Measurements from ENCODE around the gene CRB3. TPM values are rescaled to one million over a fixed set of nuclear protein-coding genes. Genes with fewer than 3 reads are reported as not detected.
A peak's percentile ranks its signal among the peaks of the same experiment; 100 is the strongest.

CRB3 gene
- total and polyA plus RNA-seq, 12 donors = 0.28 TPM; not detected in 11

DNA sequence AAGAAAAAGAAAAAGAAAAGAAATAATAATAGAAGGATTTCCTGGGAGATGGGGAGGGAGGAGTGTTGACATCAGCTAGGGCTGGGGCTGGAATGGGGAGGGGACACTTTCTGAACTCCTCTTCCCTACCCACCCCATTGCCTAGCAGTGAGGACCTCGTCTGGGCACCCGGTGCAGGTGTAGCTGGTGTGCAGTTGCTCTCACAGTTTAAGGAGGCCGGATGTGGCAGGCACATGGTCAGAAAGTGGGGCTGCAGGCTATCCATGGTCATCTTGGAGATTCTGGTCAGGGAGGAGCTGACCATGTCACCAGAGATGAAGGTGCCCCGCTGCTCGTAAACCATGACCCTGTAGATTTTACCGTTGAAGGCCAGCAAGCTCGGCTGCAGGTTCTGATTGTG is 46.5 kb downstream of the CRB3 start:
- DNase-seq (no peak), ATAC-seq (no peak)
- 81 to 93% methylated on average over 7 of the region's 7 CpGs for WGBS, 2 donors
- intact Hi-C loops (cut with DNase I) = loop anchor here in 4 of 10 donors (10.0 kb wide), 3 partner anchors 224 to 354 kb away; partner anchors contain the start of genes GPR108 (in 2 of the 4) and TRIP10 (in 2 of the 4)
- Histone ChIP-seq H3K36me3 (no peaks in the 10 kb centered on the region), H3K4me3 (no peak overlapping the region), H3K9me3 (no peaks in the 10 kb centered on the region), H3K27ac (no peak overlapping the region), H3K4me1 (no peaks in the 10 kb centered on the region), H3K27me3 (peaks cover 0 to 6% (median 0%) of the 10 kb centered on the region in 7 donors)
- TF ChIP-seq, protein P1, sequence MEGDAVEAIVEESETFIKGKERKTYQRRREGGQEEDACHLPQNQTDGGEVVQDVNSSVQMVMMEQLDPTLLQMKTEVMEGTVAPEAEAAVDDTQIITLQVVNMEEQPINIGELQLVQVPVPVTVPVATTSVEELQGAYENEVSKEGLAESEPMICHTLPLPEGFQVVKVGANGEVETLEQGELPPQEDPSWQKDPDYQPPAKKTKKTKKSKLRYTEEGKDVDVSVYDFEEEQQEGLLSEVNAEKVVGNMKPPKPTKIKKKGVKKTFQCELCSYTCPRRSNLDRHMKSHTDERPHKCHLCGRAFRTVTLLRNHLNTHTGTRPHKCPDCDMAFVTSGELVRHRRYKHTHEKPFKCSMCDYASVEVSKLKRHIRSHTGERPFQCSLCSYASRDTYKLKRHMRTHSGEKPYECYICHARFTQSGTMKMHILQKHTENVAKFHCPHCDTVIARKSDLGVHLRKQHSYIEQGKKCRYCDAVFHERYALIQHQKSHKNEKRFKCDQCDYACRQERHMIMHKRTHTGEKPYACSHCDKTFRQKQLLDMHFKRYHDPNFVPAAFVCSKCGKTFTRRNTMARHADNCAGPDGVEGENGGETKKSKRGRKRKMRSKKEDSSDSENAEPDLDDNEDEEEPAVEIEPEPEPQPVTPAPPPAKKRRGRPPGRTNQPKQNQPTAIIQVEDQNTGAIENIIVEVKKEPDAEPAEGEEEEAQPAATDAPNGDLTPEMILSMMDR (IDR thresholded peaks at IDR 0.05) = no peak

GRCh38 chr19:6514089-6514488 is 50.0 kb downstream of the CRB3 start:
- Histone ChIP-seq H3K4me3 (no peak overlapping the region), H3K4me1 (peaks cover 0 to 31% (median 12%) of the 10 kb centered on the region in 9 donors), H3K27ac (no peak overlapping the region), H3K9me3 (no peaks in the 10 kb centered on the region), H3K36me3 (no peaks in the 10 kb centered on the region), H3K27me3 (peaks cover 0 to 6% (median 0%) of the 10 kb centered on the region in 7 donors)
- intact Hi-C loops (cut with DNase I) = loop anchor here in 4 of 10 donors (10.0 kb wide), 3 partner anchors 221 to 351 kb away; partner anchors contain the start of genes GPR108 (in 2 of the 4) and TRIP10 (in 2 of the 4)
- no peak for ATAC-seq
- TF ChIP-seq, protein P1 (IDR thresholded peaks at IDR 0.05) = no peak
- whole genome bisulfite sequencing, 2 donors = 70 to 71% methylated on average over 9 of the region's 9 CpGs
- DNase-seq = no peak

GRCh38 chr19:6514926-6515544 is 51.0 kb downstream of the CRB3 start:
- intact Hi-C loops (cut with DNase I) = loop anchor here in 9 of 10 donors (5.0 to 10.0 kb wide), 6 partner anchors 117 to 350 kb away; partner anchors contain the start of genes GPR108 (in 3 of the 9) and TRIP10 (in 3 of the 9)
- no peak for ATAC-seq
- WGBS, 2 donors = 88 to 89% methylated on average over 15 of the region's 15 CpGs

DNA sequence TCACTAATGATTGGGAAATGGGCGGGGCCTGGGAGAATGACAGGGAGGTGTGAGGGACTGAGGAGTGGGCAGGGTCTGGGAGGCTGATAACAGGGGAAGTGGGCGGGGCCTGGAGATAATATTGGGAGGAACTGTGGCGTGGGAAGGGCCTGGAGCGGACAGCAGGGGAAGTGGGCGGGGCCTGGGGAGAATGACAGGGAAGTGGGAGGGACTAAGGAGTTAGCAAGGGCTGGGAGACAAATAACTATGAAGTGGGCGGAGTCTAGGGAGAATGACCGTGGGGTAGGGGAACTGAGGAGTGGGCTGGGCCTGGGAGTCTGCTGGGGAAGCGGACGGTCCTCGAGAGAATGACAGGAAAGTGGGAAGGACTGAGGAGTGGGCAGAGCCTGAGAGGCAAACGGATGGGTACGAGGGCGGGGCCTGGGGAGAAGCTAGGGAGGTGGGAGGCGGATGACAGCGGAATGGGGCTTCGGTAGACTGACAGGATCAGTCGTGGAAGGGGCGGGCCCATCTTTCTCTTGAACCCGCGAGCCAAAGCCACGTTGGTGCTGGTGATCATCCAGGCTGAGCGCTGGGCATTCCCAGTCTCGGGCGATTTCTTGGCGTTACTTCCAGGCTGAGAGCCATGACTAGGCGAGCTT is 52.1 kb downstream of the CRB3 start:
- 2% methylated on average over 21 to 26 of the region's 26 CpGs for WGBS, 2 donors
- ATAC-seq (peak; percentile 87 to 95 (median 90)), DNase-seq (peak; percentile 91 to 93)
- intact Hi-C loops (cut with DNase I) = loop anchor here (1.0 to 10.0 kb wide), 10 partner anchors 116 to 349 kb away; partner anchors contain the start of genes GPR108 (in 4 of the 10) and TRIP10 (in 3 of the 10)
- Histone ChIP-seq H3K36me3 (no peaks in the 10 kb centered on the region), H3K4me3 (peak overlapping the region; percentile 48 to 73 (median 62)), H3K9me3 (no peaks in the 10 kb centered on the region), H3K27me3 (peaks cover 0 to 13% (median 7%) of the 10 kb centered on the region in 7 donors), H3K27ac (peak overlapping the region in 9 of 10 donors; percentile 33 to 77 (median 54)), H3K4me1 (peaks cover 0 to 31% (median 12%) of the 10 kb centered on the region in 9 donors)
- TF ChIP-seq, protein P1 (IDR thresholded peaks at IDR 0.05) = no peak

More at GRCh38 chr19:6514926-6515544, 51.0 kb downstream of the CRB3 start:
- no peak for DNase-seq
- TF ChIP-seq, protein P1 (IDR thresholded peaks at IDR 0.05) = no peak
- Histone ChIP-seq H3K4me1 (peaks cover 0 to 31% (median 12%) of the 10 kb centered on the region in 9 donors), H3K27me3 (peaks cover 0 to 15% (median under 1%) of the 10 kb centered on the region in 7 donors), H3K36me3 (no peaks in the 10 kb centered on the region), H3K9me3 (no peaks in the 10 kb centered on the region), H3K27ac (no peak overlapping the region), H3K4me3 (no peak overlapping the region)
